Astrocyte of the spinal cord (primary cell): ENCODE measurements around the gene PPP4R1.
A peak's percentile ranks its signal among the peaks of the same experiment; 100 is the strongest.
"Not testable (repeated sequence)": the region's sequence is repeated elsewhere in the genome, so short reads cannot be mapped to it uniquely, and the experiment has no call there.

Source experiments
- DNase-seq: peaks from one replicate; pipeline ENCODE4 v3.0.0; 2011; ENCODE audit warnings: low read depth, low spot score
- H3K4me3 ChIP-seq: 2 replicates; pipeline ENCODE4 v1.5.1; 2011; ENCODE audit warnings: low read depth, mild to moderate bottlenecking, low read length, moderate library complexity
- CTCF ChIP-seq: IDR thresholded peaks from 2 replicates; pipeline ENCODE4 v1.5.1; 2012; ENCODE audit warnings: low read depth, mild to moderate bottlenecking, low read length, inconsistent platforms
- in situ Hi-C: cut with HindIII; loops from 2 replicates; pipeline ENCODE4 v1.10.0; 2017; ENCODE audit warnings: low sequenced_read_pairs

PPP4R1 gene

GRCh38 chr18:9653390-9653789, 39.0 kb upstream of the PPP4R1 start:
- in situ Hi-C loops: no loop called here
- no peak for TF ChIP-seq CTCF
- no peak overlapping the region for H3K4me3 ChIP-seq
- peak; percentile 26 for DNase-seq

GRCh38 chr18:9649164-9649540, 34.8 kb upstream of the PPP4R1 start:
- DNase-seq: peak; percentile 60
- no peak for TF ChIP-seq CTCF
- no peak overlapping the region for H3K4me3 ChIP-seq
- in situ Hi-C loops: no loop called here

GRCh38 chr18:9648431-9649163, 34.2 kb upstream of the PPP4R1 start:
- no peak for DNase-seq
- in situ Hi-C loops: no loop called here
- no peak overlapping the region for H3K4me3 ChIP-seq
- no peak for TF ChIP-seq CTCF

- no peak overlapping the region for H3K4me3 ChIP-seq
- no peak for TF ChIP-seq CTCF
- in situ Hi-C loops: no loop called here
- DNase-seq: peak; percentile 35
Measured at GRCh38 chr18:9647496-9648323, 33.4 kb upstream of the PPP4R1 start.

- TF ChIP-seq CTCF: no peak
- in situ Hi-C loops: no loop called here
- DNase-seq: peak; percentile 97
- H3K4me3 ChIP-seq: no peak overlapping the region
Measured at GRCh38 chr18:9643549-9643948, 29.2 kb upstream of the PPP4R1 start.

GRCh38 chr18:9642799-9643462, 28.6 kb upstream of the PPP4R1 start:
- in situ Hi-C loops: no loop called here
- H3K4me3 ChIP-seq: no peak overlapping the region
- DNase-seq: peak; percentile 64
- TF ChIP-seq CTCF: no peak

- H3K4me3 ChIP-seq, in situ Hi-C loops, DNase-seq: not testable (repeated sequence)
Measured at GRCh38 chr18:9641081-9641480, 26.7 kb upstream of the PPP4R1 start.
